Trophoblast cell (in vitro differentiated cells and primary cell): Measurements from ENCODE around the gene STAT5A.

Experiments
- DNase-seq, 2 donors: peaks; one replicate each; pipeline ENCODE4 v3.0.0-alpha.2; 2016
- H2AFZ ChIP-seq: 2 replicates; pipeline ENCODE4 v1.6.1; 2013; ENCODE audit warnings: low read length, moderate library complexity, mild to moderate bottlenecking; ENCODE audit not compliant: insufficient read depth, poor library complexity
- H2AK5ac ChIP-seq: 2 replicates; pipeline ENCODE4 v1.6.1; 2013; ENCODE audit warnings: mild to moderate bottlenecking, low read length
- H2BK120ac ChIP-seq: 2 replicates; pipeline ENCODE4 v1.6.1; 2013; ENCODE audit warnings: low read length, mild to moderate bottlenecking, moderate library complexity; ENCODE audit not compliant: insufficient read depth, poor library complexity
- H2BK12ac ChIP-seq: 2 replicates; pipeline ENCODE4 v1.6.1; 2013; ENCODE audit warnings: mild to moderate bottlenecking, low read length, moderate library complexity
- H2BK5ac ChIP-seq: 2 replicates; pipeline ENCODE4 v1.6.1; 2013; ENCODE audit warnings: low read length, low read depth, moderate library complexity, mild to moderate bottlenecking; ENCODE audit not compliant: poor library complexity
- H3K14ac ChIP-seq: 2 replicates; pipeline ENCODE4 v1.6.1; 2013; ENCODE audit warnings: mild to moderate bottlenecking, low read length
- H3K18ac ChIP-seq: 2 replicates; pipeline ENCODE4 v1.6.1; 2013; ENCODE audit warnings: mild to moderate bottlenecking, low read length
- H3K23ac ChIP-seq: 2 replicates; pipeline ENCODE4 v1.6.1; 2013; ENCODE audit warnings: low read length
- H3K27ac ChIP-seq: 2 replicates; pipeline ENCODE4 v1.5.1; 2013; ENCODE audit warnings: low read depth, mild to moderate bottlenecking, inconsistent platforms, low read length, moderate library complexity
- H3K27me3 ChIP-seq: 2 replicates; pipeline ENCODE4 v1.6.1; 2013; ENCODE audit warnings: inconsistent platforms, mild to moderate bottlenecking, low read length, moderate library complexity; ENCODE audit not compliant: insufficient read depth
- H3K36me3 ChIP-seq, 2 experiments: 1 replicate in 1 of 2; 2 replicates in 1 of 2; pipeline ENCODE4 v1.6.1; 2013; ENCODE audit warnings: low read length in 2 of 2, mild to moderate bottlenecking in 2 of 2, moderate library complexity in 1 of 2; ENCODE audit not compliant: insufficient read depth in 2 of 2, control insufficient read depth in 1 of 2
- H3K4ac ChIP-seq: 2 replicates; pipeline ENCODE4 v1.6.1; 2013; ENCODE audit warnings: low read depth, mild to moderate bottlenecking, low read length, moderate library complexity
- H3K4me1 ChIP-seq, 2 experiments: 1 replicate in 1 of 2; 2 replicates in 1 of 2; pipeline ENCODE4 v1.6.1; 2013; ENCODE audit warnings: low read length in 2 of 2, mild to moderate bottlenecking in 2 of 2, moderate library complexity in 1 of 2; ENCODE audit not compliant: insufficient read depth in 2 of 2, control insufficient read depth in 1 of 2
- H3K4me2 ChIP-seq: 2 replicates; pipeline ENCODE4 v1.6.1; 2013; ENCODE audit warnings: inconsistent platforms, mild to moderate bottlenecking, low read length, moderate library complexity
- H3K4me3 ChIP-seq: 2 replicates; pipeline ENCODE4 v1.5.1; 2013; ENCODE audit warnings: mild to moderate bottlenecking, low read depth, low read length, inconsistent platforms
- H3K79me1 ChIP-seq: one replicate; pipeline ENCODE4 v1.6.1; 2013; ENCODE audit warnings: low read length
- H3K79me2 ChIP-seq: 2 replicates; pipeline ENCODE4 v1.6.1; 2013; ENCODE audit warnings: low read length, mild to moderate bottlenecking; ENCODE audit not compliant: control insufficient read depth, insufficient read depth, poor library complexity
- H3K9ac ChIP-seq: 2 replicates; pipeline ENCODE4 v1.6.1; 2013; ENCODE audit warnings: mild to moderate bottlenecking, low read length
- H3K9me3 ChIP-seq: 2 replicates; pipeline ENCODE4 v1.6.1; 2013; ENCODE audit warnings: low read depth, mild to moderate bottlenecking, control low read depth, inconsistent platforms, low read length; ENCODE audit not compliant: insufficient read depth
- H4K12ac ChIP-seq: 2 replicates; pipeline ENCODE4 v1.6.1; 2013; ENCODE audit warnings: low read depth, mild to moderate bottlenecking, low read length, moderate library complexity
- H4K8ac ChIP-seq: 2 replicates; pipeline ENCODE4 v1.6.1; 2013; ENCODE audit warnings: low read depth, mild to moderate bottlenecking, low read length, moderate library complexity
- H4K91ac ChIP-seq: one replicate; pipeline ENCODE4 v1.6.1; 2013; ENCODE audit warnings: low read depth, mild to moderate bottlenecking, low read length, moderate library complexity
- WGBS: extraction: QIAGEN DNeasy Blood & Tissue Kit; methylation state at CpG from one replicate; pipeline ENCODE4 v1.1.7; 2013; ENCODE audit warnings: missing lambda C conversion rate; ENCODE audit not compliant: insufficient read length, insufficient coverage; ENCODE audit errors: extremely low coverage; 5-methylcytosine and 5-hydroxymethylcytosine counted together

Gene STAT5A

DNA sequence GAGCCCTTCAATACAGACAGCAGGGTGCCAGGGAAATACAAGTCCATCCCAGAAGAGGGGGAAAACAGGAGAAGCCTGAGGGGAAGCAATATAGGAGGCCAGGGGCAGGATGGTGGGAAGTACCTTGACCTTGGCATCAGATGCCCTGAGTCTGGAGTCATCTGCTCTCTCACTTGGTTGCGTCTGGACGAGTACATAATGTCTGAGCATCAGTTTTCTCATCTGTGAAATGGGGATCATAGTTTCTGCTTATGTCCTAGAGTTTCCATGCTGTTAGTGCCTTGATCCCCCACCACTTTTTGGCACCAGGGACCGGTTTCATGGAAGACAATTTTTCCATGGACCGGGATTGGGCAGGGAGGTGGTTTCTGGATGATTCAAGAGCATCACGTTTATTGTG, 2.3 kb downstream of the STAT5A start:
- Histone ChIP-seq H3K27me3 (peaks cover 17% of the 10 kb centered on the region), H2AFZ (no peak overlapping the region), H3K79me2 (no peaks in the 10 kb centered on the region), H3K4me1 (peaks cover 5 to 7% of the 10 kb centered on the region in 2 experiments), H2BK120ac (no peak overlapping the region), H4K8ac (no peak overlapping the region), H2AK5ac (no peak overlapping the region), H4K12ac (no peak overlapping the region), H3K36me3 (no peaks in the 10 kb centered on the region), H3K4ac (no peak overlapping the region), H3K9me3 (peaks cover 1% of the 10 kb centered on the region), H3K14ac (no peak overlapping the region), H4K91ac (no peak overlapping the region), H3K27ac (no peak overlapping the region), H3K9ac (no peak overlapping the region), H3K23ac (no peak overlapping the region), H3K79me1 (no peaks in the 10 kb centered on the region), H2BK5ac (no peak overlapping the region), H3K4me3 (no peak overlapping the region), H3K4me2 (no peak overlapping the region), H2BK12ac (no peak overlapping the region), H3K18ac (no peak overlapping the region)
- no peak for DNase-seq
- no CpG with 5 or more reads among the region's 5 CpGs for WGBS

DNA sequence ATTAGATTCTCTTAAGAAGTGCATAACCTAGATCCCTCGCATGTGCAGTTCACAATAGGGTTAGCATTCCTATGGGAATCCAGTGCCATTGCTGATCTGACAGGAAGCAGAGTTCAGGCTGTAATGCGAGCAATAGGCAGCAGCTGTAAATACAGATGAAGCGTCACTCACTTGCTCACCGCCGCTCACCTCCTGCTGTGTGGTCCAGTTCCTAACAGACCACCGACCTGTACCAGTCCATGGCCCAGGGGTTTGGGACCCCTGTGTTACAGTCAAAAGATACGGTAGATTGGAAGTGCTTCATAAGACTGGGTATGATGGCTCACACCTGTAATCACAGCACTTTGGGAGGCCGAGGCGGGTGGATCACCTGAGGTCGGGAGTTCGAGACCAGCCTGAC, 2.8 kb downstream of the STAT5A start:
- H2BK5ac ChIP-seq, result no peak overlapping the region
- H3K27ac ChIP-seq, result no peak overlapping the region
- H3K9ac ChIP-seq, result no peak overlapping the region
- H4K8ac ChIP-seq, result no peak overlapping the region
- no CpG with 5 or more reads among the region's 11 CpGs for WGBS
- no peak overlapping the region for H3K4ac ChIP-seq
- no peak overlapping the region for H3K14ac ChIP-seq
- H3K79me2 ChIP-seq, result no peaks in the 10 kb centered on the region
- H4K91ac ChIP-seq, result no peak overlapping the region
- DNase-seq, result no peak
- H2BK120ac ChIP-seq, result no peak overlapping the region
- no peaks in the 10 kb centered on the region for H3K36me3 ChIP-seq
- H2BK12ac ChIP-seq, result no peak overlapping the region
- H3K27me3 ChIP-seq, result peaks cover 17% of the 10 kb centered on the region
- H4K12ac ChIP-seq, result no peak overlapping the region
- H3K23ac ChIP-seq, result no peak overlapping the region
- H2AK5ac ChIP-seq, result no peak overlapping the region
- H3K9me3 ChIP-seq, result peaks cover under 1% of the 10 kb centered on the region
- no peak overlapping the region for H3K4me3 ChIP-seq
- no peak overlapping the region for H3K18ac ChIP-seq
- peaks cover 5 to 7% of the 10 kb centered on the region in 2 experiments for H3K4me1 ChIP-seq
- H3K4me2 ChIP-seq, result no peak overlapping the region
- no peaks in the 10 kb centered on the region for H3K79me1 ChIP-seq
- no peak overlapping the region for H2AFZ ChIP-seq

DNA sequence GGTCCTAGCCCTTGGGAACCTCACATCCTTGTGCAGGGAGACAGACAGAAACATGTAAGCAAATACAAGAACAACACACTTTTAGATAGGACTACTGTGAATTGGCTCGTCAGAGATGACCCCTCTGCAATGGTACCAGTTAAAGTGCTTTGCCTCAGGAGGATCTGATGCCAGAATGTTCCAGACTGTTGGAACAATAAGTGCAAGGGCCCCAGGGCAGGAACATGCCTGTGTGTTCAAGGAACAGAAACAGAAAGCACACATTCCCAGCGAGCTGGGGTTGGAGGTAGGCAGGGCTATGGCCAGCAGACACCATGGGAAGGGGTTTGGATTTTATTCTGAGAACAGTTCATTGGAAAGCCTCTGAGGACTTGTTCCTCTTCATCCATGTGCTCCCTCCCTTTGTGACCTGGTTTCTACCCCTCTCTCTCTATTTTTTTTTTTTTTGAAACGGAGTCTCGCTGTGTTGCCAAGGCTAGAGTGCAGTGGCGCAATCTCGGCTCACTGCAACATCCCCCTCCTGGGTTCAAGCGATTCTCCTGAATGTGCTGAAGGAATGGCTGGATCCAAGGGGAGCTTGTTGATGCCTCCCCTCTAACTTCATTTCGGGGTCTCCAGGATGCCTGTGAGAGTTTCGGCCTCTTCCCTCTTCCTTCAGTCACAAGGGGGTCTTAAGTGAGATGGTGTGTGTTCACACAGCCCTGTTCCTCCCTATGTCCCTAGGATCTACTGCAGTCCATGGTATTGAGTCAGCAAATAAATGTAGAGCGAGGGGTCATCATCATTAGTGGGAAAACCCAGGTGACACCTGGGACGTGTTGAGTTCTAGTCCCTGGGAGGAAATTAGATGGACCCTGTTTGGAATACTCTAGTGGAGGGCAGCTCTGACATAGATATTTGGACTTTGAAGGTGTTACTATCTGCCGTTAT, 6.4 kb downstream of the STAT5A start:
- H2BK12ac ChIP-seq, result no peak overlapping the region
- no peak overlapping the region for H2BK120ac ChIP-seq
- no peak overlapping the region for H4K12ac ChIP-seq
- no peak overlapping the region for H3K18ac ChIP-seq
- no peak overlapping the region for H3K9ac ChIP-seq
- H3K79me2 ChIP-seq, result no peaks in the 10 kb centered on the region
- no peak overlapping the region for H3K4me2 ChIP-seq
- H3K27me3 ChIP-seq, result no peaks in the 10 kb centered on the region
- H3K4me1 ChIP-seq, result peaks cover 2 to 3% of the 10 kb centered on the region in 2 experiments
- no peak overlapping the region for H3K27ac ChIP-seq
- no CpG with 5 or more reads among the region's 12 CpGs for WGBS
- H2AK5ac ChIP-seq, result no peak overlapping the region
- no peaks in the 10 kb centered on the region for H3K79me1 ChIP-seq
- no peak overlapping the region for H4K8ac ChIP-seq
- H2BK5ac ChIP-seq, result no peak overlapping the region
- no peak overlapping the region for H2AFZ ChIP-seq
- no peak overlapping the region for H3K23ac ChIP-seq
- H4K91ac ChIP-seq, result no peak overlapping the region
- no peak overlapping the region for H3K4ac ChIP-seq
- no peaks in the 10 kb centered on the region for H3K9me3 ChIP-seq
- no peaks in the 10 kb centered on the region for H3K36me3 ChIP-seq
- DNase-seq, result peak in 1 of 2 donors; percentile 35
- H3K14ac ChIP-seq, result no peak overlapping the region
- no peak overlapping the region for H3K4me3 ChIP-seq

DNA sequence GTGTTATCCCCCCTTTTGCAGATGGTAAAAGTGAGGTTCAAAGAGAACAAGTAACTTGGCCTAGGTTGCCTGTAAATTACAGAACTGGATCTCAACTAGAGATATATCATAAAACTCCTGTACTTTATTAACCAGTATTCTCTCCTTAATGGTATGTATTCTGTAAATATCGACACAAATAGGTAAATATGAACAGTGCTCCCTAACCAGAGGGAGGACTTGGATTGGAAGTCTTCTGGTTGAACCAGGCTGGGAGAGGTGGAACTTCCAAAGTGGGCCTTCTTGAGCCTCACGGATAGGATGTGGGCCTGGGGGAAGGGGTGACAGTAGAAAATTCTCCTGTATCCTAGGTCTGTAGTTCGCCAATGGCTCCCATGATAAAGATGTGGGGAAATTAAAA, 7.7 kb downstream of the STAT5A start:
- no peak overlapping the region for H2BK5ac ChIP-seq
- no CpG with 5 or more reads among the region's 3 CpGs for WGBS

More for the DNA sequence above, 7.7 kb downstream of the STAT5A start:
- Histone ChIP-seq H2AK5ac (no peak overlapping the region), H4K8ac (no peak overlapping the region), H3K9me3 (no peaks in the 10 kb centered on the region), H3K79me1 (no peaks in the 10 kb centered on the region), H3K4me2 (no peak overlapping the region), H2BK120ac (no peak overlapping the region), H3K4me3 (no peak overlapping the region), H3K23ac (no peak overlapping the region), H4K12ac (no peak overlapping the region), H3K27me3 (no peaks in the 10 kb centered on the region), H3K27ac (no peak overlapping the region), H4K91ac (no peak overlapping the region), H3K36me3 (no peaks in the 10 kb centered on the region), H3K9ac (no peak overlapping the region), H3K4me1 (peaks cover 2 to 3% of the 10 kb centered on the region in 2 experiments), H2AFZ (no peak overlapping the region), H2BK12ac (no peak overlapping the region), H3K79me2 (no peaks in the 10 kb centered on the region), H3K14ac (no peak overlapping the region), H3K18ac (no peak overlapping the region), H3K4ac (no peak overlapping the region)
- no peak for DNase-seq
